ENCODE measurements around the gene DYTN. TPM values are rescaled to one million over a fixed set of nuclear protein-coding genes. Genes with fewer than 3 reads are reported as not detected.

The DYTN gene
- not detected in 2 replicates for polyA plus RNA-seq (2012; rRNA removed)
- polyA plus RNA-seq (2012; cell fraction: cytosol; rRNA removed) = not detected in 2 replicates
- polyA plus RNA-seq (2012; cell fraction: nucleus; rRNA removed) = not detected in 2 replicates

GRCh38 chr2:206718296-206718695 is at the start of gene DYTN:
Gene DYTN, minus strand, starts transcription at chr2:206718396. Its CDS starts 117 bp downstream, at chr2:206718279.
- 19% methylated on average over 1 of the region's 1 CpG for WGBS (ENCODE audit: low lambda C conversion rate)

DNA sequence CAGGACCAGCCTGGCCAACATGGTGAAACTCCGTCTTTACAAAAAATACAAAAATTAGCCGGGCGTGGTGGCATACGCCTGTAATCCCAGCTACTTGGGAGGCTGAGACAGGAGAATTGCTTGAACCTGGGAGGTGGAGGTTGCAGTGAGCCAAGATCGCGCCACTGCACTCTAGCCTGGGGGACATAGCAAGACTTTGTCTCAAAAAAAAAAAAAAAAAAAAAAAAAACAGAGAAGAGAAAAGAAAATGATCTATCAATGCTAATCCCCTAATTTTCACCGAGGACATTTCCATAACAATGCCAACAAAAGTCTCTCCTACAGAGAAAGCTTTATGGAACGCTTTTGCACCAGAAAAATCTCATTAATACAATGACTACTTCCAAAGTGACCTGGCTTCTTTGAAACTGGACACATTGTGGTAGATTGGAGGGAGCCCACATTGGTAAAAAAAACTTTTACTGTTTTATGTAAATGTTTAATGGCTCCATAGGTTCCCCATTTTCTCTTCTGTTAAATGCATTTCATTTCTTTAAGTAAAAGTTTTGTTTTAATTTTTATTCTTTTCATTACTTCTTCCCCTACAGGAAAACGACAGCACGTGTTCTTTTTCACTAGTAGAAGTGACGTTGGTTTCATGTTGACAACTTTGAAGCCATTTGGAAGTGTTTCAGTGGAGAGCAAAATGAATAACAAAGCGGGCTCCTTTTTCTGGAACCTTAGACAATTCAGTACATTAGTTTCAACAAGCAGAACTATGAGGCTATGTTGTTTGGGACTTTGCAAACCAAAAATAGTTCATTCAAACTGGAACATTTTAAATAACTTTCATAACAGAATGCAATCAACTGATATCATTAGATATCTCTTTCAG is 48.1 kb upstream of the DYTN start:
- WGBS (ENCODE audit: low lambda C conversion rate) = 32% methylated on average over 12 of the region's 12 CpGs
- POLR2A ChIA-PET = no interaction called here
- Histone ChIP-seq H3K79me2 (ENCODE audit: insufficient read depth) (peaks cover 48% of the 10 kb centered on the region), H3K27ac (ENCODE audit: low read depth in 2 of 2, low read length in 1 of 2) (peak overlapping the region in 1 of 2 experiments; percentile 80; a peak in 2 of 4 replicates), H3F3A (replicated peaks; ENCODE audit: insufficient read depth) (no peaks in the 10 kb centered on the region), H3K9me3 (no peaks in the 10 kb centered on the region), H3K4me1 (ENCODE audit: control insufficient read depth in 1 of 2, insufficient read depth in 2 of 2, low read depth in 1 of 2, low read length in 1 of 2) (peaks cover 0 to 5% of the 10 kb centered on the region in 2 experiments; a peak in 2 of 4 replicates), H3K4me2 (peak overlapping the region; percentile 82), H3K27me3 (ENCODE audit: insufficient read depth) (no peaks in the 10 kb centered on the region), H3K4me3 (ENCODE audit: low read depth in 2 of 2, low read length in 1 of 2) (peak overlapping the region; percentile 73 to 92), H3K9me2 (no peaks in the 10 kb centered on the region), H4K20me1 (ENCODE audit: insufficient read depth) (no peaks in the 10 kb centered on the region), H3K9ac (peak overlapping the region; percentile 79), H3K36me3 (replicated peaks in 1 of 2; ENCODE audit: control insufficient read depth in 1 of 2, insufficient read depth in 2 of 2, low read length in 1 of 2) (peaks cover 33 to 37% of the 10 kb centered on the region in 2 experiments), H2AFZ (ENCODE audit: low read depth) (peak overlapping the region; percentile 99)
- no peak for DNase-seq
- TF ChIP-seq, protein P1, sequence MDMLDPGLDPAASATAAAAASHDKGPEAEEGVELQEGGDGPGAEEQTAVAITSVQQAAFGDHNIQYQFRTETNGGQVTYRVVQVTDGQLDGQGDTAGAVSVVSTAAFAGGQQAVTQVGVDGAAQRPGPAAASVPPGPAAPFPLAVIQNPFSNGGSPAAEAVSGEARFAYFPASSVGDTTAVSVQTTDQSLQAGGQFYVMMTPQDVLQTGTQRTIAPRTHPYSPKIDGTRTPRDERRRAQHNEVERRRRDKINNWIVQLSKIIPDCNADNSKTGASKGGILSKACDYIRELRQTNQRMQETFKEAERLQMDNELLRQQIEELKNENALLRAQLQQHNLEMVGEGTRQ (IDR thresholded peaks at IDR 0.05; ENCODE audit: borderline replicate concordance, low read depth, low read length) = no peak
- TF ChIP-seq TEAD4 (IDR thresholded peaks at IDR 0.05; ENCODE audit: borderline replicate concordance, insufficient read depth) = no peak
- TF ChIP-seq SIN3A (IDR thresholded peaks at IDR 0.05; ENCODE audit: borderline replicate concordance, low read depth, low read length) = no peak
- TF ChIP-seq NRF1 (IDR thresholded peaks at IDR 0.05; ENCODE audit: low read depth, low read length) = no peak
- TF ChIP-seq MEF2A (IDR thresholded peaks at IDR 0.05; ENCODE audit: borderline replicate concordance, low read depth) = no peak
- no peak for TF ChIP-seq POLR2AphosphoS5 (IDR thresholded peaks at IDR 0.05; ENCODE audit: low read depth, low read length)
- no peak for TF ChIP-seq NFIC (IDR thresholded peaks at IDR 0.05; ENCODE audit: borderline replicate concordance)
- no peak for TF ChIP-seq TAF1 (IDR thresholded peaks at IDR 0.05; ENCODE audit: borderline replicate concordance, low read depth, low read length)
- no peak for TF ChIP-seq GABPA (IDR thresholded peaks at IDR 0.05; ENCODE audit: low read depth)
- TF ChIP-seq ELF1 (IDR thresholded peaks at IDR 0.05) = no peak
- no peak for TF ChIP-seq YY1 (IDR thresholded peaks at IDR 0.05; ENCODE audit: low read depth)
- no peak for TF ChIP-seq EZH2phosphoT487 (IDR thresholded peaks at IDR 0.05; ENCODE audit: borderline replicate concordance, low read depth)
- TF ChIP-seq, protein P2, sequence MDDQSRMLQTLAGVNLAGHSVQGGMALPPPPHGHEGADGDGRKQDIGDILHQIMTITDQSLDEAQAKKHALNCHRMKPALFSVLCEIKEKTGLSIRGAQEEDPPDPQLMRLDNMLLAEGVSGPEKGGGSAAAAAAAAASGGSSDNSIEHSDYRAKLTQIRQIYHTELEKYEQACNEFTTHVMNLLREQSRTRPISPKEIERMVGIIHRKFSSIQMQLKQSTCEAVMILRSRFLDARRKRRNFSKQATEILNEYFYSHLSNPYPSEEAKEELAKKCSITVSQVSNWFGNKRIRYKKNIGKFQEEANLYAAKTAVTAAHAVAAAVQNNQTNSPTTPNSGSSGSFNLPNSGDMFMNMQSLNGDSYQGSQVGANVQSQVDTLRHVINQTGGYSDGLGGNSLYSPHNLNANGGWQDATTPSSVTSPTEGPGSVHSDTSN (IDR thresholded peaks at IDR 0.05) = no peak
- TF ChIP-seq, protein P3, sequence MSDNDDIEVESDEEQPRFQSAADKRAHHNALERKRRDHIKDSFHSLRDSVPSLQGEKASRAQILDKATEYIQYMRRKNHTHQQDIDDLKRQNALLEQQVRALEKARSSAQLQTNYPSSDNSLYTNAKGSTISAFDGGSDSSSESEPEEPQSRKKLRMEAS (IDR thresholded peaks at IDR 0.05; ENCODE audit: low read depth) = no peak
- no peak for TF ChIP-seq FOSL2 (IDR thresholded peaks at IDR 0.05; ENCODE audit: borderline replicate concordance, low read depth)
- TF ChIP-seq RXRA (IDR thresholded peaks at IDR 0.05; ENCODE audit: borderline replicate concordance, low read depth) = no peak
- no peak for TF ChIP-seq GATA2 (CRISPR knock-in tag; IDR thresholded peaks at IDR 0.05)
- TF ChIP-seq RAD21 (IDR thresholded peaks at IDR 0.05; ENCODE audit: low read length) = no peak
- no peak for TF ChIP-seq SMC3 (IDR thresholded peaks at IDR 0.05; ENCODE audit: low read depth, low read length)
- CTCF ChIA-PET = interaction anchor here (2.2 to 2.5 kb wide), 2 partner anchors 16 kb away, joined by 9 to 11 read pairs; no protein-coding TSS in a partner anchor

More at GRCh38 chr2:206718296-206718695, at the start of gene DYTN:
- Histone ChIP-seq H3F3A (replicated peaks; ENCODE audit: insufficient read depth) (no peaks in the 10 kb centered on the region), H3K4me2 (no peak within 1 kb of the TSS), H3K9ac (no peak within 1 kb of the TSS), H3K4me1 (ENCODE audit: control insufficient read depth in 1 of 2, insufficient read depth in 2 of 2, low read depth in 1 of 2, low read length in 1 of 2) (peaks cover 0 to 9% of the 10 kb centered on the region in 2 experiments; a peak in 1 of 4 replicates), H3K4me3 (ENCODE audit: low read depth in 2 of 2, low read length in 1 of 2) (no peak within 1 kb of the TSS), H3K79me2 (ENCODE audit: insufficient read depth) (no peaks in the 10 kb centered on the region), H3K36me3 (replicated peaks in 1 of 2; ENCODE audit: control insufficient read depth in 1 of 2, insufficient read depth in 2 of 2, low read length in 1 of 2) (no peaks in the 10 kb centered on the region), H4K20me1 (ENCODE audit: insufficient read depth) (no peaks in the 10 kb centered on the region), H3K9me3 (no peaks in the 10 kb centered on the region), H3K9me2 (no peaks in the 10 kb centered on the region), H3K27ac (ENCODE audit: low read depth in 2 of 2, low read length in 1 of 2) (0 out of 4 replicates have a peak within 1 kb of the TSS, but pooled peaks of 1 of the 2 experiments have one; percentile 12), H3K27me3 (ENCODE audit: insufficient read depth) (no peaks in the 10 kb centered on the region), H2AFZ (ENCODE audit: low read depth) (no peak within 1 kb of the TSS)
- no peak for TF ChIP-seq CTCF (IDR thresholded peaks at IDR 0.05)
- CTCF ChIA-PET = no interaction called here
- POLR2A ChIA-PET = no interaction called here
- DNase-seq = no peak
